ENCODE data around the gene TRMT112.

The TRMT112 gene

DNA sequence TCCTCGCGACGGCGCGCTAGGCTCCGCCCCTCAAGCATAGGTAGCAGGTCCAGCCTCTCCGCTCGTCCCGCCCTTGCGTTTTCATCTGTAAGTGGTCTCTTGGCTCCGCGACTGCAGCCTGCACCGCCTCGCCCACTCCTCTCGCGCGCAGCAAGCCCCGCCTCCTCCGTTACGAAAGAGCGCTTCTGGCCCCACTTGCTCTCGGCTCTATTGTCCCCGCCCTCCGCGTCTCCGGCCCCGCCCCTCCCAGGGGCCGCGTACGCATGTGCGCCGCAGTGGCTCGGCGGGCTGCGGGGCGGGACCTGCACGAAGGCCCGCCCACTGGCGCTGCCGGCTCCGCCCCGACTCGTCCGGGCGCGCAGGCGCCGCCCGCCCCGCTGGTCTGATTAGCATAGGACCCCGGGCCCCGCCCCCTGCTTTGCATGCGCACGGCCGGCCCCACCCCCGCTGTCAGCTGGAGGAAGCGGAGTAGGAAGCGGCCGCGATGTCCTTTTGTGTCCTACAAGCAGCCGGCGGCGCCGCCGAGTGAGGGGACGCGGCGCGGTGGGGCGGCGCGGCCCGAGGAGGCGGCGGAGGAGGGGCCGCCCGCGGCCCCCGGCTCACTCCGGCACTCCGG lies 12.2 kb downstream of the TRMT112 start, which contains the start of gene ESRRA:
ESRRA (plus strand) TSS at position 450 of the 616 bp plus-strand sequence. CDS start 1,656 bp downstream, outside the sequence.
- Histone ChIP-seq H3K4me1 (ENCODE audit: control insufficient read depth, insufficient read depth, low read length) (peaks cover 14% of the 10 kb centered on the region; the same call in 1 of the 2 replicates), H3K27me3 (ENCODE audit: control insufficient read depth, insufficient read depth, low read length) (peaks cover 17% of the 10 kb centered on the region), H3K9me3 (ENCODE audit: control insufficient read depth, insufficient read depth, low read length) (no peaks in the 10 kb centered on the region), H3K9ac (ENCODE audit: low read depth, low read length) (peak within 1 kb of the TSS; percentile 87), H3K36me3 (ENCODE audit: control insufficient read depth, insufficient read depth, low read length) (peaks cover 9% of the 10 kb centered on the region), H3K27ac (ENCODE audit: low read depth, low read length) (peak within 1 kb of the TSS; percentile 100), H3K4me3 (ENCODE audit: low read depth, low read length) (peak within 1 kb of the TSS; percentile 80)

GRCh38 chr11:64304316-64305072 lies 12.9 kb downstream of the TRMT112 start:
- H3K27me3 ChIP-seq (ENCODE audit: control insufficient read depth, insufficient read depth, low read length) = peaks cover 24% of the 10 kb centered on the region
- H3K4me1 ChIP-seq (ENCODE audit: control insufficient read depth, insufficient read depth, low read length) = peaks cover 14% of the 10 kb centered on the region; the same call in 1 of the 2 replicates
- peak overlapping the region; percentile 87 for H3K9ac ChIP-seq (ENCODE audit: low read depth, low read length)
- H3K36me3 ChIP-seq (ENCODE audit: control insufficient read depth, insufficient read depth, low read length) = peaks cover 9% of the 10 kb centered on the region
- peak overlapping the region; percentile 67 for H3K4me3 ChIP-seq (ENCODE audit: low read depth, low read length)
- peak overlapping the region; percentile 100 for H3K27ac ChIP-seq (ENCODE audit: low read depth, low read length)
- no peaks in the 10 kb centered on the region for H3K9me3 ChIP-seq (ENCODE audit: control insufficient read depth, insufficient read depth, low read length)

DNA sequence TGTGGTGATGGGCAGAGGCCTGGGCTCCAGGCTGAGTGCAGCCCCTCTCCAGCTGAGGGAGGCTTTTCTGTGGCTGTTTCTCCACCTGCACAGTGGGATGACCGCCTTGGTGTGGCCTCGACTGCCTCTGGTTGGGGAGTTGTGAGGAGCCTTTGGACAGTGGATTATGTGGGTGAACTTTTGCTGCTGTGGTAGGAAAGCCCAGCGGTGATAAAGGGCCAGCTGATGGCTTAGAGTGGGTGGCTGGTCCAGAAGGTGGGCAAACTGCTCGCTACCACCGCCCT lies 13.4 kb downstream of the TRMT112 start:
- Histone ChIP-seq H3K9me3 (ENCODE audit: control insufficient read depth, insufficient read depth, low read length) (no peaks in the 10 kb centered on the region), H3K4me3 (ENCODE audit: low read depth, low read length) (peak overlapping the region; percentile 67), H3K27ac (ENCODE audit: low read depth, low read length) (peak overlapping the region; percentile 100), H3K36me3 (ENCODE audit: control insufficient read depth, insufficient read depth, low read length) (peaks cover 9% of the 10 kb centered on the region), H3K27me3 (ENCODE audit: control insufficient read depth, insufficient read depth, low read length) (peaks cover 30% of the 10 kb centered on the region), H3K4me1 (ENCODE audit: control insufficient read depth, insufficient read depth, low read length) (peaks cover 14% of the 10 kb centered on the region; the same call in 1 of the 2 replicates), H3K9ac (ENCODE audit: low read depth, low read length) (no peak overlapping the region)

- H3K27ac ChIP-seq (ENCODE audit: low read depth, low read length) = no peak overlapping the region
Observed at GRCh38 chr11:64303109-64304031, 14.0 kb downstream of the TRMT112 start.

GRCh38 chr11:64299847-64300648 lies 17.3 kb downstream of the TRMT112 start, which contains the start of gene CATSPERZ:
Gene CATSPERZ (plus strand): TSS chr11:64300358. CDS start chr11:64300411, 53 bp downstream.
- Histone ChIP-seq H3K9me3 (ENCODE audit: control insufficient read depth, insufficient read depth, low read length) (no peaks in the 10 kb centered on the region), H3K36me3 (ENCODE audit: control insufficient read depth, insufficient read depth, low read length) (no peaks in the 10 kb centered on the region), H3K4me1 (ENCODE audit: control insufficient read depth, insufficient read depth, low read length) (peaks cover 8% of the 10 kb centered on the region; the same call in 1 of the 2 replicates), H3K27ac (ENCODE audit: low read depth, low read length) (no peak within 1 kb of the TSS), H3K4me3 (ENCODE audit: low read depth, low read length) (peak within 1 kb of the TSS; percentile 54), H3K9ac (ENCODE audit: low read depth, low read length) (0 out of 2 replicates have a peak within 1 kb of the TSS, but pooled peaks have one; percentile 16), H3K27me3 (ENCODE audit: control insufficient read depth, insufficient read depth, low read length) (peaks cover 69% of the 10 kb centered on the region)

More at GRCh38 chr11:64303109-64304031, 14.0 kb downstream of the TRMT112 start:
- H3K36me3 ChIP-seq (ENCODE audit: control insufficient read depth, insufficient read depth, low read length) = peaks cover 9% of the 10 kb centered on the region
- peaks cover 36% of the 10 kb centered on the region for H3K27me3 ChIP-seq (ENCODE audit: control insufficient read depth, insufficient read depth, low read length)
- peaks cover 14% of the 10 kb centered on the region; the same call in 1 of the 2 replicates for H3K4me1 ChIP-seq (ENCODE audit: control insufficient read depth, insufficient read depth, low read length)
- H3K9me3 ChIP-seq (ENCODE audit: control insufficient read depth, insufficient read depth, low read length) = no peaks in the 10 kb centered on the region
- no peak overlapping the region for H3K9ac ChIP-seq (ENCODE audit: low read depth, low read length)
- H3K4me3 ChIP-seq (ENCODE audit: low read depth, low read length) = no peak overlapping the region

GRCh38 chr11:64298966-64299846 lies 18.2 kb downstream of the TRMT112 start:
- H3K9me3 ChIP-seq (ENCODE audit: control insufficient read depth, insufficient read depth, low read length) = no peaks in the 10 kb centered on the region
- no peaks in the 10 kb centered on the region for H3K36me3 ChIP-seq (ENCODE audit: control insufficient read depth, insufficient read depth, low read length)
- peaks cover 8% of the 10 kb centered on the region; the same call in 1 of the 2 replicates for H3K4me1 ChIP-seq (ENCODE audit: control insufficient read depth, insufficient read depth, low read length)
- peak overlapping the region; percentile 54; the same call in 1 of the 2 replicates for H3K4me3 ChIP-seq (ENCODE audit: low read depth, low read length)
- H3K27ac ChIP-seq (ENCODE audit: low read depth, low read length) = no peak overlapping the region
- H3K27me3 ChIP-seq (ENCODE audit: control insufficient read depth, insufficient read depth, low read length) = peaks cover 77% of the 10 kb centered on the region
- H3K9ac ChIP-seq (ENCODE audit: low read depth, low read length) = no peak overlapping the region

DNA sequence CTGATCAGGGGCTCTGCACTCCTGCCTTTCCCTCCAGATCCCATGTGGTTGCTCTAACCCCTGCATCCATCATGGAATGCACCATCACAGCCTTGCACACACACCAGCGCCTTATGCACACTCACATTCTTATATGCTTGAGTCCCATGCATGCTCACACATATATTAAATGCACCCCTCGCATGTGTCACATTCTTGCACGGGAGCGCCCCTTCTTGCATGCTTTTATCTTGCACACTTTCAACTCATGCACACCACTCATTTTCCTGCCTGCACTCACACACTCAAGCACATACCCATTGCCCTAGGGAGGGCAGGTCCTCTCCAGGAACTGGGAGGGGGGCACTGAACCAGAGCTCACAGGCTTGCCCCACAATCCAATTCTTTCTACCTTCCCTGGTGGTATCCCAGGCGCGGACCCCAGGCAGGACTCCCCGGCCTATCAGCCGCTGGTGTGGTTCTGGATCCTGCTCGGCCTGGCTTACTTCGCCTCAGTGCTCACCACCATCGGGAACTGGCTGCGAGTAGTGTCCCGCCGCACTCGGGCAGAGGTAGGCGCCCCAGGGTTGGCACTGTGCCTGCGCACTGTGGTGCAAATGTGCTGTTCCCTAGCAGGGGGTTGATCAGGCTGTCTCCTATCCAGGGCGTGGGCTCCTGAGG lies 19.5 kb downstream of the TRMT112 start:
- no peaks in the 10 kb centered on the region for H3K36me3 ChIP-seq (ENCODE audit: control insufficient read depth, insufficient read depth, low read length)
- H3K27me3 ChIP-seq (ENCODE audit: control insufficient read depth, insufficient read depth, low read length) = peaks cover 91% of the 10 kb centered on the region
- H3K9ac ChIP-seq (ENCODE audit: low read depth, low read length) = no peak overlapping the region
- no peak overlapping the region for H3K27ac ChIP-seq (ENCODE audit: low read depth, low read length)
- peaks cover 4% of the 10 kb centered on the region; the same call in 1 of the 2 replicates for H3K4me1 ChIP-seq (ENCODE audit: control insufficient read depth, insufficient read depth, low read length)
- H3K9me3 ChIP-seq (ENCODE audit: control insufficient read depth, insufficient read depth, low read length) = no peaks in the 10 kb centered on the region
- no peak overlapping the region for H3K4me3 ChIP-seq (ENCODE audit: low read depth, low read length)

DNA sequence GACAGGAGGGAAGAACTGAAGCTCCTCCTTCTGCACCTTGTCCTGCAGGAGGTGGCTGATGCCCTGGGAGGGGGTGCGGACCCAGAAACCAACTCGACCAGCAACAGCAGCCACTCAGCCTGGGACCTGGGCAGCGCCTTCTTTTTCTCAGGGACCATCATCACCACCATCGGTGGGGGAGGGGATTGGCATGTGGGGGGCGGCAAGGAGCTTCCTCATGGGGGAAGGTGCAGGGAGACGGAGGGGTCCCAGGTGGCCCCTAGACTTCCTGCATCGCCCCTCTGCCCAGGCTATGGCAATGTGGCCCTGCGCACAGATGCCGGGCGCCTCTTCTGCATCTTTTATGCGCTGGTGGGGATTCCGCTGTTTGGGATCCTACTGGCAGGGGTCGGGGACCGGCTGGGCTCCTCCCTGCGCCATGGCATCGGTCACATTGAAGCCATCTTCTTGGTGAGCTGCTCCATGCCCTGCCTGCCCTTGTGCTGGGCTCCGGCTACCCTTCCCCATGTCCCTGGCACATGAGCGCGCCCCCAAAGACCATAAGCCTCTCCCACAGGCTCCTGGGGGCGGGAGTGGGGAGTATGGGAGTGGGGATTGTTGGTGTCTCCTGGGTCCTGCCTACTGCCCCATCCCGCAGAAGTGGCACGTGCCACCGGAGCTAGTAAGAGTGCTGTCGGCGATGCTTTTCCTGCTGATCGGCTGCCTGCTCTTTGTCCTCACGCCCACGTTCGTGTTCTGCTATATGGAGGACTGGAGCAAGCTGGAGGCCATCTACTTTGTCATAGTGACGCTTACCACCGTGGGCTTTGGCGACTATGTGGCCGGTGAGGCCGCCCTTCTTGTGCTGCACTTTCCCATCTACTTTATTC lies 20.3 kb downstream of the TRMT112 start:
- peaks cover 4% of the 10 kb centered on the region; the same call in 1 of the 2 replicates for H3K4me1 ChIP-seq (ENCODE audit: control insufficient read depth, insufficient read depth, low read length)
- no peak overlapping the region for H3K27ac ChIP-seq (ENCODE audit: low read depth, low read length)
- peaks cover 99% of the 10 kb centered on the region for H3K27me3 ChIP-seq (ENCODE audit: control insufficient read depth, insufficient read depth, low read length)
- no peaks in the 10 kb centered on the region for H3K9me3 ChIP-seq (ENCODE audit: control insufficient read depth, insufficient read depth, low read length)
- no peaks in the 10 kb centered on the region for H3K36me3 ChIP-seq (ENCODE audit: control insufficient read depth, insufficient read depth, low read length)
- H3K4me3 ChIP-seq (ENCODE audit: low read depth, low read length) = no peak overlapping the region
- no peak overlapping the region for H3K9ac ChIP-seq (ENCODE audit: low read depth, low read length)

All from HUES48 (cell line).